Esophagus muscularis mucosa (tissue), 4 donors: ENCODE measurements around the gene CAMK2A.

Experiments used
- EP300 ChIP-seq: sonication (generic); formaldehyde crosslinking; IDR thresholded peaks from one replicate; pipeline ENCODE4 v1.6.1; 2017; ENCODE audit warnings: antibody characterized with exemption
- POLR2A ChIP-seq: fragments of 450-650 bp; IDR thresholded peaks from one replicate; pipeline ENCODE4 v1.6.1; 2017; ENCODE audit warnings: antibody characterized with exemption, moderate library complexity, mild to moderate bottlenecking, low read depth
- TF ChIP-seq, protein P1 (sequence below), 3 experiments: fragments of 200-600 bp in 2 of 3; fragments of 450-650 bp in 1 of 3; sonication (generic) in 2 of 3; IDR thresholded peaks; one replicate each; pipeline ENCODE4 v1.5.1; 2017 to 2019; ENCODE audit warnings: antibody characterized with exemption in 3 of 3, mild to moderate bottlenecking in 2 of 3, moderate library complexity in 1 of 3

DNA sequence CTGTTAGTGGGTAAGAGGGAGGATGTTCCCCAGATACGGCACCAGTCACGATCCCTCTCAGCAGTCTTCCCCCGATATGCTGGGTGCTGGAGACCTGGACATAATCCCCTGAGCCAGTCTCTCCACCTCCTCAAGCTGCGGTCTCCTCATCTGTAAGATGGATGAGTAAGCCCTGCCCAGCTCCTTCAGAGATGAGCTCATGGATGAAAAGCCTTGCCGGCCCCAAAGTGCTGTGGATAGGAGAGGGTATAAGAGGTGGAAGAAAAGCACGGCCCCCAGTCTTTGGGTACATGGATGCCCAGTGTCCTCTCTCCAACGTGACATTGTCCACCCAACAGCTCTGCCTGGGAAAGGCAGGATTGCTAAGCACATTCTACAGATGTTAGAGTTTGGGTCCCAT is 4.5 kb downstream of the CAMK2A start:
- TF ChIP-seq EP300 (no peak), POLR2A (no peak)
- TF ChIP-seq, protein P1, sequence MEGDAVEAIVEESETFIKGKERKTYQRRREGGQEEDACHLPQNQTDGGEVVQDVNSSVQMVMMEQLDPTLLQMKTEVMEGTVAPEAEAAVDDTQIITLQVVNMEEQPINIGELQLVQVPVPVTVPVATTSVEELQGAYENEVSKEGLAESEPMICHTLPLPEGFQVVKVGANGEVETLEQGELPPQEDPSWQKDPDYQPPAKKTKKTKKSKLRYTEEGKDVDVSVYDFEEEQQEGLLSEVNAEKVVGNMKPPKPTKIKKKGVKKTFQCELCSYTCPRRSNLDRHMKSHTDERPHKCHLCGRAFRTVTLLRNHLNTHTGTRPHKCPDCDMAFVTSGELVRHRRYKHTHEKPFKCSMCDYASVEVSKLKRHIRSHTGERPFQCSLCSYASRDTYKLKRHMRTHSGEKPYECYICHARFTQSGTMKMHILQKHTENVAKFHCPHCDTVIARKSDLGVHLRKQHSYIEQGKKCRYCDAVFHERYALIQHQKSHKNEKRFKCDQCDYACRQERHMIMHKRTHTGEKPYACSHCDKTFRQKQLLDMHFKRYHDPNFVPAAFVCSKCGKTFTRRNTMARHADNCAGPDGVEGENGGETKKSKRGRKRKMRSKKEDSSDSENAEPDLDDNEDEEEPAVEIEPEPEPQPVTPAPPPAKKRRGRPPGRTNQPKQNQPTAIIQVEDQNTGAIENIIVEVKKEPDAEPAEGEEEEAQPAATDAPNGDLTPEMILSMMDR (IDR thresholded peaks at IDR 0.05), result no peak
